ENCODE data around the gene SELENOF. TPM values are rescaled to one million over a fixed set of nuclear protein-coding genes. Genes with fewer than 3 reads are reported as not detected.

SELENOF gene
- polyA plus RNA-seq, 1 of the 3 experiments (the other 2 are of a cell fraction) = 155 TPM

- Histone ChIP-seq H3K4me2 (no peak overlapping the region), H3K9ac (no peak overlapping the region), H3K4me1 (ENCODE audit: control insufficient read depth in 1 of 2, insufficient read depth in 2 of 2, low read depth in 1 of 2, low read length in 1 of 2) (no peaks in the 10 kb centered on the region), H3K27me3 (ENCODE audit: insufficient read depth) (no peaks in the 10 kb centered on the region), H3K79me2 (ENCODE audit: insufficient read depth) (peaks cover 18% of the 10 kb centered on the region; the same call in 1 of the 2 replicates), H3K4me3 (ENCODE audit: low read depth in 2 of 2, low read length in 1 of 2) (no peak overlapping the region), H2AFZ (ENCODE audit: low read depth) (no peak overlapping the region), H3F3A (replicated peaks; ENCODE audit: insufficient read depth) (no peaks in the 10 kb centered on the region), H3K9me3 (no peaks in the 10 kb centered on the region), H3K9me2 (no peaks in the 10 kb centered on the region), H4K20me1 (ENCODE audit: insufficient read depth) (0 out of 2 replicates have a peak, but pooled peaks cover 6% of the 10 kb centered on the region), H3K36me3 (replicated peaks in 1 of 2; ENCODE audit: control insufficient read depth in 1 of 2, insufficient read depth in 2 of 2, low read length in 1 of 2) (no peaks in the 10 kb centered on the region), H3K27ac (ENCODE audit: low read depth in 2 of 2, low read length in 1 of 2) (no peak overlapping the region)
- ChIA-PET CTCF (interaction anchor here (0.8 kb wide), 2 partner anchors 13 to 19 kb away, joined by 3 to 5 read pairs; no protein-coding TSS in a partner anchor), POLR2A (no interaction called here)
- DNase-seq = no peak
- 93% methylated on average over 3 of the region's 3 CpGs for WGBS (ENCODE audit: low lambda C conversion rate)
- TF ChIP-seq RXRA (IDR thresholded peaks at IDR 0.05; ENCODE audit: borderline replicate concordance, low read depth) (no peak), NRF1 (IDR thresholded peaks at IDR 0.05; ENCODE audit: low read depth, low read length) (no peak), ELF1 (IDR thresholded peaks at IDR 0.05) (no peak), FOSL2 (IDR thresholded peaks at IDR 0.05; ENCODE audit: borderline replicate concordance, low read depth) (no peak), NFIC (IDR thresholded peaks at IDR 0.05; ENCODE audit: borderline replicate concordance) (no peak), IRF3 (IDR thresholded peaks at IDR 0.05; ENCODE audit: low read depth, low read length) (no peak), POLR2AphosphoS5 (IDR thresholded peaks at IDR 0.05; ENCODE audit: low read depth, low read length) (no peak), YY1 (IDR thresholded peaks at IDR 0.05; ENCODE audit: low read depth) (no peak), MEF2A (IDR thresholded peaks at IDR 0.05; ENCODE audit: borderline replicate concordance, low read depth) (no peak), REST (IDR thresholded peaks at IDR 0.05; ENCODE audit: low read depth, low read length) (no peak), EP300 (IDR thresholded peaks at IDR 0.05; ENCODE audit: borderline replicate concordance in 1 of 2, low read depth in 1 of 2, low read length in 1 of 2) (no peak), GATA2 (CRISPR knock-in tag; IDR thresholded peaks at IDR 0.05) (no peak), JUND (IDR thresholded peaks at IDR 0.05) (no peak), FOXM1 (IDR thresholded peaks at IDR 0.05; ENCODE audit: low read depth) (no peak), GABPA (IDR thresholded peaks at IDR 0.05; ENCODE audit: low read depth) (no peak)
- TF ChIP-seq, protein P1, sequence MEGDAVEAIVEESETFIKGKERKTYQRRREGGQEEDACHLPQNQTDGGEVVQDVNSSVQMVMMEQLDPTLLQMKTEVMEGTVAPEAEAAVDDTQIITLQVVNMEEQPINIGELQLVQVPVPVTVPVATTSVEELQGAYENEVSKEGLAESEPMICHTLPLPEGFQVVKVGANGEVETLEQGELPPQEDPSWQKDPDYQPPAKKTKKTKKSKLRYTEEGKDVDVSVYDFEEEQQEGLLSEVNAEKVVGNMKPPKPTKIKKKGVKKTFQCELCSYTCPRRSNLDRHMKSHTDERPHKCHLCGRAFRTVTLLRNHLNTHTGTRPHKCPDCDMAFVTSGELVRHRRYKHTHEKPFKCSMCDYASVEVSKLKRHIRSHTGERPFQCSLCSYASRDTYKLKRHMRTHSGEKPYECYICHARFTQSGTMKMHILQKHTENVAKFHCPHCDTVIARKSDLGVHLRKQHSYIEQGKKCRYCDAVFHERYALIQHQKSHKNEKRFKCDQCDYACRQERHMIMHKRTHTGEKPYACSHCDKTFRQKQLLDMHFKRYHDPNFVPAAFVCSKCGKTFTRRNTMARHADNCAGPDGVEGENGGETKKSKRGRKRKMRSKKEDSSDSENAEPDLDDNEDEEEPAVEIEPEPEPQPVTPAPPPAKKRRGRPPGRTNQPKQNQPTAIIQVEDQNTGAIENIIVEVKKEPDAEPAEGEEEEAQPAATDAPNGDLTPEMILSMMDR (IDR thresholded peaks at IDR 0.05) = no peak
- TF ChIP-seq, protein P2, sequence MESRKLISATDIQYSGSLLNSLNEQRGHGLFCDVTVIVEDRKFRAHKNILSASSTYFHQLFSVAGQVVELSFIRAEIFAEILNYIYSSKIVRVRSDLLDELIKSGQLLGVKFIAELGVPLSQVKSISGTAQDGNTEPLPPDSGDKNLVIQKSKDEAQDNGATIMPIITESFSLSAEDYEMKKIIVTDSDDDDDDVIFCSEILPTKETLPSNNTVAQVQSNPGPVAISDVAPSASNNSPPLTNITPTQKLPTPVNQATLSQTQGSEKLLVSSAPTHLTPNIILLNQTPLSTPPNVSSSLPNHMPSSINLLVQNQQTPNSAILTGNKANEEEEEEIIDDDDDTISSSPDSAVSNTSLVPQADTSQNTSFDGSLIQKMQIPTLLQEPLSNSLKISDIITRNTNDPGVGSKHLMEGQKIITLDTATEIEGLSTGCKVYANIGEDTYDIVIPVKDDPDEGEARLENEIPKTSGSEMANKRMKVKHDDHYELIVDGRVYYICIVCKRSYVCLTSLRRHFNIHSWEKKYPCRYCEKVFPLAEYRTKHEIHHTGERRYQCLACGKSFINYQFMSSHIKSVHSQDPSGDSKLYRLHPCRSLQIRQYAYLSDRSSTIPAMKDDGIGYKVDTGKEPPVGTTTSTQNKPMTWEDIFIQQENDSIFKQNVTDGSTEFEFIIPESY (IDR thresholded peaks at IDR 0.05; ENCODE audit: borderline replicate concordance, low read depth) = no peak
Observed at GRCh38 chr1:86953167-86953566, 39.2 kb upstream of the SELENOF start.

Measured in SK-N-SH (cell line).